ENCODE results near the gene HRH4.

Gene HRH4

GRCh38 chr18:24426398-24427294, 33.8 kb upstream of the HRH4 start, which contains the start of gene IMPACT:
Gene IMPACT (plus strand): TSS chr18:24426670. CDS start chr18:24426757, 87 bp downstream.
- TF ChIP-seq CTCF (IDR thresholded peaks at IDR 0.05; ENCODE audit: borderline replicate concordance, insufficient read depth, low read depth, low read length): no peak
- H3K4me3 ChIP-seq (ENCODE audit: low read depth, low read length): peak within 1 kb of the TSS; percentile 63

GRCh38 chr18:24427484-24427883, 33.0 kb upstream of the HRH4 start:
- TF ChIP-seq CTCF (IDR thresholded peaks at IDR 0.05; ENCODE audit: borderline replicate concordance, insufficient read depth, low read depth, low read length): no peak
- no peak overlapping the region for H3K4me3 ChIP-seq (ENCODE audit: low read depth, low read length)

GRCh38 chr18:24428709-24429108, 31.7 kb upstream of the HRH4 start:
- TF ChIP-seq CTCF (IDR thresholded peaks at IDR 0.05; ENCODE audit: borderline replicate concordance, insufficient read depth, low read depth, low read length): no peak
- H3K4me3 ChIP-seq (ENCODE audit: low read depth, low read length): no peak overlapping the region

GRCh38 chr18:24429188-24429587, 31.2 kb upstream of the HRH4 start:
- TF ChIP-seq CTCF (IDR thresholded peaks at IDR 0.05; ENCODE audit: borderline replicate concordance, insufficient read depth, low read depth, low read length): no peak
- no peak overlapping the region for H3K4me3 ChIP-seq (ENCODE audit: low read depth, low read length)

- TF ChIP-seq CTCF (IDR thresholded peaks at IDR 0.05; ENCODE audit: borderline replicate concordance, insufficient read depth, low read depth, low read length): no peak
- H3K4me3 ChIP-seq (ENCODE audit: low read depth, low read length): no peak overlapping the region
Observed at GRCh38 chr18:24432618-24433017, 27.8 kb upstream of the HRH4 start.

GRCh38 chr18:24436939-24437338, 23.5 kb upstream of the HRH4 start:
- TF ChIP-seq CTCF (IDR thresholded peaks at IDR 0.05; ENCODE audit: borderline replicate concordance, insufficient read depth, low read depth, low read length): no peak
- no peak overlapping the region for H3K4me3 ChIP-seq (ENCODE audit: low read depth, low read length)

- no peak for TF ChIP-seq CTCF (IDR thresholded peaks at IDR 0.05; ENCODE audit: borderline replicate concordance, insufficient read depth, low read depth, low read length)
- H3K4me3 ChIP-seq (ENCODE audit: low read depth, low read length): no peak overlapping the region
Observed at GRCh38 chr18:24443870-24444269, 16.6 kb upstream of the HRH4 start.
